ENCODE data around the gene TEX44.

The TEX44 gene

GRCh38 chr2:231590614-231591013 lies 2.0 kb upstream of the TEX44 start:
- H3K27ac ChIP-seq: no peak overlapping the region
- no peaks in the 10 kb centered on the region for H3K36me3 ChIP-seq
- no peak overlapping the region for H3K4me3 ChIP-seq (ENCODE audit: low read depth in 1 of 2, low read length in 1 of 2)
- no peaks in the 10 kb centered on the region for H3K4me1 ChIP-seq (ENCODE audit: control insufficient read depth in 1 of 2, insufficient read depth in 1 of 2, low read depth in 1 of 2, low read length in 1 of 2)
- H3K27me3 ChIP-seq: no peaks in the 10 kb centered on the region
- TF ChIP-seq CTCF (IDR thresholded peaks at IDR 0.05): no peak
- H3K9me3 ChIP-seq: no peaks in the 10 kb centered on the region

- Histone ChIP-seq H3K4me1 (ENCODE audit: control insufficient read depth in 1 of 2, insufficient read depth in 1 of 2, low read depth in 1 of 2, low read length in 1 of 2) (no peaks in the 10 kb centered on the region), H3K9me3 (no peaks in the 10 kb centered on the region), H3K27ac (no peak overlapping the region), H3K4me3 (ENCODE audit: low read depth in 1 of 2, low read length in 1 of 2) (no peak overlapping the region), H3K36me3 (no peaks in the 10 kb centered on the region), H3K27me3 (no peaks in the 10 kb centered on the region)
- TF ChIP-seq CTCF (IDR thresholded peaks at IDR 0.05): no peak
Observed at GRCh38 chr2:231593666-231594065, 1.0 kb downstream of the TEX44 start.

- Histone ChIP-seq H3K4me1 (ENCODE audit: control insufficient read depth in 1 of 2, insufficient read depth in 1 of 2, low read depth in 1 of 2, low read length in 1 of 2) (no peaks in the 10 kb centered on the region), H3K27me3 (no peaks in the 10 kb centered on the region), H3K9me3 (no peaks in the 10 kb centered on the region), H3K36me3 (no peaks in the 10 kb centered on the region), H3K27ac (no peak overlapping the region), H3K4me3 (ENCODE audit: low read depth in 1 of 2, low read length in 1 of 2) (no peak overlapping the region)
- no peak for TF ChIP-seq CTCF (IDR thresholded peaks at IDR 0.05)
Observed at GRCh38 chr2:231597014-231597611, 4.4 kb downstream of the TEX44 start.

- Histone ChIP-seq H3K36me3 (no peaks in the 10 kb centered on the region), H3K9me3 (no peaks in the 10 kb centered on the region), H3K27ac (no peak overlapping the region), H3K4me3 (ENCODE audit: low read depth in 1 of 2, low read length in 1 of 2) (no peak overlapping the region), H3K27me3 (no peaks in the 10 kb centered on the region), H3K4me1 (ENCODE audit: control insufficient read depth in 1 of 2, insufficient read depth in 1 of 2, low read depth in 1 of 2, low read length in 1 of 2) (no peaks in the 10 kb centered on the region)
- no peak for TF ChIP-seq CTCF (IDR thresholded peaks at IDR 0.05)
Observed at GRCh38 chr2:231597627-231598026, 5.0 kb downstream of the TEX44 start.

GRCh38 chr2:231600619-231601355 lies 8.1 kb downstream of the TEX44 start:
- Histone ChIP-seq H3K4me1 (ENCODE audit: control insufficient read depth in 1 of 2, insufficient read depth in 1 of 2, low read depth in 1 of 2, low read length in 1 of 2) (peaks cover 12 to 14% of the 10 kb centered on the region in 2 experiments), H3K36me3 (no peaks in the 10 kb centered on the region), H3K9me3 (no peaks in the 10 kb centered on the region), H3K27me3 (peaks cover 24% of the 10 kb centered on the region), H3K4me3 (ENCODE audit: low read depth in 1 of 2, low read length in 1 of 2) (no peak overlapping the region), H3K27ac (no peak overlapping the region)
- TF ChIP-seq CTCF (IDR thresholded peaks at IDR 0.05): no peak
